ENCODE results near the gene CCDC85C. TPM values are rescaled to one million over a fixed set of nuclear protein-coding genes. Genes with fewer than 3 reads are reported as not detected.

CCDC85C gene
- total RNA-seq, 1 donor from 2014 or later = 7.0 TPM

DNA sequence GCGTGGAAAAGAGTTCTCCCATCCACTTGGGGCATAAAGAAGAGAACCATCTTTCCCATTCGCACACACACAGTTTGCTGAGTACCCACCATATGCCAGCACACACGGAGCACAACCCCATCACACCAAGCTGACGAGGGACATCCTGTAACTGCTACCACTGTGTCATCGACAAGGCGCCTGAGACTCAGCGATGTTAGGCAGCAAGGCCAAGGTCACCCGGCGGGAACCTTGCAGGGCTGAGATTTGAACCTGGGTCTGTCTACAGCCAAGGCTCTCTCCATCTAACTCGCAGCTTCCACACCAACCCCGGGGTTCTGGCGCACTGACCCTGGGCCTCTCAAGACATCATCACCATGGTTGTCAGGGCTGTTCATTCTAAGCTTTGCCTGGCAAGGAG lies 60.0 kb downstream of the CCDC85C start:
- DNase-seq (ENCODE audit: low spot score) = no peak
- H3K27ac Mint-ChIP-seq (ENCODE audit: unreplicated experiment) = no peak overlapping the region
- no peaks in the 10 kb centered on the region for H3K27me3 Mint-ChIP-seq (ENCODE audit: low read depth)
- no peaks in the 10 kb centered on the region for H3K9me3 Mint-ChIP-seq (ENCODE audit: low read depth)
- no peaks in the 10 kb centered on the region for H3K36me3 Mint-ChIP-seq (ENCODE audit: low read depth)
- H3K4me1 Mint-ChIP-seq (ENCODE audit: low read depth) = peaks cover 12% of the 10 kb centered on the region
- no peak for TF ChIP-seq CTCF (IDR thresholded peaks at IDR 0.05)
- H3K4me3 Mint-ChIP-seq (ENCODE audit: unreplicated experiment) = no peak overlapping the region

DNA sequence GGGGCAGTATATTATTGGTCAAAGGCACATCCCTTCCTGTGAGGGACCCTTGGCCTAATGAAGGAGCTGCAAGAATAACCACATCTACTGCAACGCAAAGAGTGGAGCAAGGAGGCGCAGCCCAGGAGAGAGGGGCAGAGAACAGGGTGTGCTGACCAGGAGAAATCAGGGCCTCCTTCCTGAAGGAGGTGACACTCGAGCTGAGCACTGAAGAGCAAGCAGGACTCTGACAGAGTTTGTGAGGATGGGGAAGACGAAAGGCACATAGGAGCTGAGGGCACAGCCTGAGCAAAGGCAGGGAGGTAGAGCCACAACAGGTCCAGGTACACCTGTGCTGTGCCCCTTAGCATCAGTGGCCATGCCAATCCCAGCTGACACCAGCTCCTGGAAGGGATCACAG lies 60.6 kb downstream of the CCDC85C start:
- Mint-ChIP-seq H3K4me3 (ENCODE audit: unreplicated experiment) (no peak overlapping the region), H3K9me3 (ENCODE audit: low read depth) (no peaks in the 10 kb centered on the region), H3K36me3 (ENCODE audit: low read depth) (no peaks in the 10 kb centered on the region), H3K27me3 (ENCODE audit: low read depth) (no peaks in the 10 kb centered on the region), H3K27ac (ENCODE audit: unreplicated experiment) (no peak overlapping the region), H3K4me1 (ENCODE audit: low read depth) (peaks cover 19% of the 10 kb centered on the region)
- TF ChIP-seq CTCF (IDR thresholded peaks at IDR 0.05) = no peak
- DNase-seq (ENCODE audit: low spot score) = no peak

DNA sequence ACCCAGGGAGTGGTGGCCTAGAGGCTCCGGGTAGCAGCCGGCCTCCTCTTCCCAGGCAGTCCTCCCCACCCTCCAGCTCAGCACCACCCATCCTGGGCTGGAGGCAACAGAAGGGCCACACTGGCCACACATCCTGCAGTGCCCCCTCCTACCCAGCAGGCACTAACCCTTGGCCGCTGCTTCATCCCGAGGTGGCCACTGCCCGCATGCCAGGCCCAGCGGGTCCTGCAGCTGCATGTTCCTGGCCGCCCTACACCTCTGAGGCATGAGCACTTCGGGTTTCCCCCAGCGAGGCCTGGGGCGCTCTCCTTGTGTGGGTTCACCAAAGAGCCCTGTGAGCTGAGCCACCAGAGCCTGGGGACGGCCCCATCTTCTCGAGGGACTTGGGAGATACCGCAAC lies 61.4 kb downstream of the CCDC85C start:
- DNase-seq (ENCODE audit: low spot score) = no peak
- Mint-ChIP-seq H3K36me3 (ENCODE audit: low read depth) (no peaks in the 10 kb centered on the region), H3K27me3 (ENCODE audit: low read depth) (no peaks in the 10 kb centered on the region), H3K9me3 (ENCODE audit: low read depth) (no peaks in the 10 kb centered on the region), H3K4me1 (ENCODE audit: low read depth) (peaks cover 27% of the 10 kb centered on the region), H3K27ac (ENCODE audit: unreplicated experiment) (no peak overlapping the region), H3K4me3 (ENCODE audit: unreplicated experiment) (no peak overlapping the region)
- TF ChIP-seq CTCF (IDR thresholded peaks at IDR 0.05) = no peak

GRCh38 chr14:99541677-99542470 lies 62.1 kb downstream of the CCDC85C start:
- Mint-ChIP-seq H3K27me3 (ENCODE audit: low read depth) (no peaks in the 10 kb centered on the region), H3K27ac (ENCODE audit: unreplicated experiment) (no peak overlapping the region), H3K36me3 (ENCODE audit: low read depth) (no peaks in the 10 kb centered on the region), H3K9me3 (ENCODE audit: low read depth) (no peaks in the 10 kb centered on the region), H3K4me3 (ENCODE audit: unreplicated experiment) (no peak overlapping the region), H3K4me1 (ENCODE audit: low read depth) (peaks cover 33% of the 10 kb centered on the region)
- TF ChIP-seq CTCF (IDR thresholded peaks at IDR 0.05) = no peak
- no peak for DNase-seq (ENCODE audit: low spot score)

GRCh38 chr14:99541211-99541610 lies 62.8 kb downstream of the CCDC85C start:
- H3K4me1 Mint-ChIP-seq (ENCODE audit: low read depth) = peaks cover 34% of the 10 kb centered on the region
- DNase-seq (ENCODE audit: low spot score) = no peak
- no peaks in the 10 kb centered on the region for H3K27me3 Mint-ChIP-seq (ENCODE audit: low read depth)
- H3K27ac Mint-ChIP-seq (ENCODE audit: unreplicated experiment) = no peak overlapping the region
- H3K9me3 Mint-ChIP-seq (ENCODE audit: low read depth) = no peaks in the 10 kb centered on the region
- TF ChIP-seq CTCF (IDR thresholded peaks at IDR 0.05) = no peak
- no peaks in the 10 kb centered on the region for H3K36me3 Mint-ChIP-seq (ENCODE audit: low read depth)
- no peak overlapping the region for H3K4me3 Mint-ChIP-seq (ENCODE audit: unreplicated experiment)

All from chondrocyte (in vitro differentiated cells).